ENCODE measurements around the gene MYO9B. TPM values are rescaled to one million over a fixed set of nuclear protein-coding genes. Genes with fewer than 3 reads are reported as not detected.

MYO9B gene
- total RNA-seq, 1 experiment from 2014 or later, result 58.6 TPM

DNA sequence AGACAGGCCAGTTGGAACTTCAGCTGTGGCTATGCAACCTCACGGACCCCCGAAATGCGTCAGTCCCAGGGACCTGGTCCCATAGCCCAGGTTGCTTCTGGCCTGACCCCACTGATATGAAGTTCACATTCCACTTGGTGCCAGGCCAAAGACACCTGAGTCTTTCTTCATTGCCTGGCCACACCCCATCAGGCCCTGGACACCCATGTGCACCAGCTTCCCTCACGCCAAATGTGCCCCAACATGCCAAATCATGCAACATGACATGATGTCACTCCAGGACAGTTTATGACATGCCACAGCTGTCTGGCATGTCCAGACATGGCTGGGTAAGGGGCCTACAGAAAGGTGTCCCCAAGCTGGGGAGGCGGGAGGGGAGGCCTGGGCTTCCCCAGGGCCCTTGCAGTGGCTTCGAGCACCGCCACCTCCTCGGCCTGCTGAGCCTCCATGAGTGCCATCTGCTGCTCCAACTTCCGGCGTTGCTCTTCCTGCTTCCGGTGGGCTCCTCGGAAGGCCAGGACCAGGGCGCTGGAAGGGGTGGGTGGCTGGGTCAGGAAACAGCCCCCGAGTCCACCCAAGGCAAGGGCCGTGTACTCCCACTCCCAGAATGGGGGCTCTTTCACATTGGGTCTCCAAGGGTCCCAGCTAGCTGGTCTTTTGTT lies 174.4 kb downstream of the MYO9B start:
- no peak overlapping the region for H3K4me2 ChIP-seq (ENCODE audit: insufficient read depth, insufficient read length, low read length)
- H2AFZ ChIP-seq (ENCODE audit: low read length), result no peak overlapping the region
- no peak overlapping the region for H4K91ac ChIP-seq (ENCODE audit: insufficient read length, low read depth, low read length)
- no peak overlapping the region for H2BK20ac ChIP-seq (ENCODE audit: low read depth, low read length, poor library complexity, severe bottlenecking)
- H2BK120ac ChIP-seq (ENCODE audit: low read depth, low read length, poor library complexity, severe bottlenecking), result no peak overlapping the region
- no peak overlapping the region for H3K14ac ChIP-seq (ENCODE audit: insufficient read depth, low read length)
- no peak overlapping the region for H2BK15ac ChIP-seq (ENCODE audit: low read depth, low read length)
- no peak overlapping the region for H3K9ac ChIP-seq (ENCODE audit: extremely low read depth, insufficient read length, low read length)
- H2BK5ac ChIP-seq (ENCODE audit: insufficient read length, low read length), result no peak overlapping the region
- no peak overlapping the region for H2BK12ac ChIP-seq (ENCODE audit: insufficient read length, low read depth, low read length)
- H3K9me3 ChIP-seq (ENCODE audit: control insufficient read depth, low read depth, low read length), result no peaks in the 10 kb centered on the region
- H2AK5ac ChIP-seq (ENCODE audit: insufficient read length, low read length), result no peak overlapping the region
- no peaks in the 10 kb centered on the region for H3K27me3 ChIP-seq (ENCODE audit: insufficient read depth, low read length)
- no peak overlapping the region for H3K27ac ChIP-seq (ENCODE audit: insufficient read length, low read depth, low read length)
- H3K4me1 ChIP-seq (ENCODE audit: insufficient read depth, low read length), result peaks cover 4% of the 10 kb centered on the region; the same call in 1 of the 2 replicates
- no peak overlapping the region for H4K5ac ChIP-seq (ENCODE audit: insufficient read length, low read depth, low read length)
- Mint-ChIP-seq H3K36me3 (ENCODE audit: insufficient read depth in 1 of 3, low read depth in 3 of 3) (peaks cover 0 to 7% (median 2%) of the 10 kb centered on the region in 3 experiments; a peak in 5 of 7 replicates), H3K27me3 (ENCODE audit: low read depth) (no peaks in the 10 kb centered on the region), H3K27ac (peak overlapping the region; percentile 19 to 55 (median 36); a peak in 2 of 7 replicates), H3K4me1 (peaks cover 24 to 34% of the 10 kb centered on the region in 2 experiments), H3K4me3 (no peak overlapping the region), H3K9me3 (peaks cover 0 to 3% of the 10 kb centered on the region in 2 experiments; a peak in 1 of 5 replicates)
- H3K23ac ChIP-seq (ENCODE audit: insufficient read length, low read depth, low read length), result no peak overlapping the region
- H3K18ac ChIP-seq (ENCODE audit: insufficient read length, low read depth, low read length), result no peak overlapping the region
- no peak overlapping the region for H3K56ac ChIP-seq (ENCODE audit: insufficient read length, low read depth, low read length)
- no peaks in the 10 kb centered on the region for H3K79me1 ChIP-seq (ENCODE audit: insufficient read depth, low read depth, low read length, poor library complexity, severe bottlenecking)
- no peak overlapping the region for H4K8ac ChIP-seq (replicated peaks; ENCODE audit: insufficient read length, low read depth, low read length)
- no peak overlapping the region for H3K4ac ChIP-seq (ENCODE audit: low read depth, low read length)
- TF ChIP-seq, protein P1, sequence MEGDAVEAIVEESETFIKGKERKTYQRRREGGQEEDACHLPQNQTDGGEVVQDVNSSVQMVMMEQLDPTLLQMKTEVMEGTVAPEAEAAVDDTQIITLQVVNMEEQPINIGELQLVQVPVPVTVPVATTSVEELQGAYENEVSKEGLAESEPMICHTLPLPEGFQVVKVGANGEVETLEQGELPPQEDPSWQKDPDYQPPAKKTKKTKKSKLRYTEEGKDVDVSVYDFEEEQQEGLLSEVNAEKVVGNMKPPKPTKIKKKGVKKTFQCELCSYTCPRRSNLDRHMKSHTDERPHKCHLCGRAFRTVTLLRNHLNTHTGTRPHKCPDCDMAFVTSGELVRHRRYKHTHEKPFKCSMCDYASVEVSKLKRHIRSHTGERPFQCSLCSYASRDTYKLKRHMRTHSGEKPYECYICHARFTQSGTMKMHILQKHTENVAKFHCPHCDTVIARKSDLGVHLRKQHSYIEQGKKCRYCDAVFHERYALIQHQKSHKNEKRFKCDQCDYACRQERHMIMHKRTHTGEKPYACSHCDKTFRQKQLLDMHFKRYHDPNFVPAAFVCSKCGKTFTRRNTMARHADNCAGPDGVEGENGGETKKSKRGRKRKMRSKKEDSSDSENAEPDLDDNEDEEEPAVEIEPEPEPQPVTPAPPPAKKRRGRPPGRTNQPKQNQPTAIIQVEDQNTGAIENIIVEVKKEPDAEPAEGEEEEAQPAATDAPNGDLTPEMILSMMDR (conservative IDR thresholded peaks at IDR 0.05), result no peak
- no peak overlapping the region for H3T11ph ChIP-seq (ENCODE audit: low read length)
- no peak for DNase-seq
- peaks cover 7% of the 10 kb centered on the region for H3K23me2 ChIP-seq (ENCODE audit: insufficient read length, low read depth, low read length, poor library complexity, severe bottlenecking)
- no CpG with 5 or more reads among the region's 15 CpGs for WGBS (ENCODE audit: extremely low coverage, insufficient read length, low lambda C conversion rate)
- H4K20me1 ChIP-seq (ENCODE audit: control insufficient read depth, insufficient read depth, insufficient read length), result no peaks in the 10 kb centered on the region
- no peaks in the 10 kb centered on the region for H3K79me2 ChIP-seq (ENCODE audit: insufficient read depth, low read length)
